Stimulated activated CD8-positive, alpha-beta memory T cell treated with anti-CD3 and anti-CD28 coated beads, Interleukin-15, amount 100 ng/mL, for 24 hours (primary cell): ENCODE results near the gene ZBTB7C.
A peak's percentile ranks its signal among the peaks of the same experiment; 100 is the strongest.
"Not testable (repeated sequence)": the region's sequence is repeated elsewhere in the genome, so short reads cannot be mapped to it uniquely, and the experiment has no call there.

Source experiments
- DNase-seq: peaks from one replicate; pipeline ENCODE4 v3.0.0-alpha.2; 2020; ENCODE audit warnings: low read depth

Gene ZBTB7C

DNA sequence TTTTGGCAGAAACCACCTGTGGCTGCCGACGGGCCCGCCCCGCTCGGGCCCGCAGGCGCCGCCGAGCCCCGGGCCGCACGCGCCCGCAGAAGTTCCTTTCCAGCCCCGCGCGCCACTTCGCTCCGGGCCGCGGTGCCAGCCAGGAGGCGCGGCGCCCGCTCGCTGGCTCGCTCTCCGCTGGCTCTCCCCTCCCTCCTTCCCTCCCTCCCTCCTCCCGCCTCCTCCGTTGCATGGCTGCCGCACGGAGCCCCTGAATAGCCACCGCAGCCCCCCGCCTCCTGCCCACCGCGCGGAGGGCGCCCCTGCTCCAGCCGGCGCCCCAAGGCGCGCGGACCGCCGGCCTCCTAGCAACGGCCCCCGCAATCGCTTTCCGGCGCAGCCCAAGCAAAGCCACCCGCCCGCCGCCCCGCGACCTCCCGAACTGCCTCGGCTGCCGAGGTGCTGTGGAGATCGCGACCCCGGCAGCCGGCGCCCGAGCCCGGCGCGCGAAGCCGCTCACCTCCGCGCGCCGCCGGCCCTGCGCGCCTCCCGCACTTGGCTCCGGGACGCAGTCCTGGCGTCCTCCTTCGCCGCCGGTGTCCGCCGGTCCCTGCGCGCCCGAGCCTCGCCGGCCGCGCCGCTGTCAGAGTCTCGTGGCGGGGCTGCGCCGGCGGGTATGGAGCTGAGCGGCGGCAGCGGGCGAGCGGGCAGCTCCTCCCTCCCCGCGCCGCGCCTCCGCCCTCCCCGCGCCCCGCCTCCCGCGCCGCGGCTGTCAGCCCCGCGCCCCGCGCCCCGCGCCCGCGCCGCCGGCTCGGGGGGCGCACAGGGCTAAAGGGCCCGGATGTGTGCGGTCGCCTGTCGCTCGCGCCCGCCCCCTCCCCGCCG, at the start of gene ZBTB7C:
TSS of gene ZBTB7C (minus strand) at position 657 of the 864 bp plus-strand sequence.
- DNase-seq = no peak

DNA sequence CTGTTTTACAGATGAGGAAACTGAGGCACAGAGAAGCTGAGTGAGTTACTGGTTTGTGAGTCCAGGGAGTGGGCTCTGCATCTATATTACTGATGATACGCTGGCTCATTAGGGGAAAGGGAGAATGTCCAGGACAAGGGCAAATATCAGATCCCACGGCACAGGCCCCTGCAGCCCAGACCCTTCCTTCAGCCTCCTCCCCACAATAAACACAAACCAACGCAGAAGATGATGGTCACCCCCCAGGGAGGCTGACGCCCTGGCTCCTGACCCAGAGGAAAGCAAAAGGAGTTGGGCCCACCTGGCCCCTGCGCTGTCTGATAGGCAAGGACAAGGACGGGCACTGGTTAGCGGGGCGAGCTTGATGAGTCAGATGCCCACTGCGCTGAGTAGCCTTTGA, 47.7 kb upstream of the ZBTB7C start:
- DNase-seq = no peak

DNA sequence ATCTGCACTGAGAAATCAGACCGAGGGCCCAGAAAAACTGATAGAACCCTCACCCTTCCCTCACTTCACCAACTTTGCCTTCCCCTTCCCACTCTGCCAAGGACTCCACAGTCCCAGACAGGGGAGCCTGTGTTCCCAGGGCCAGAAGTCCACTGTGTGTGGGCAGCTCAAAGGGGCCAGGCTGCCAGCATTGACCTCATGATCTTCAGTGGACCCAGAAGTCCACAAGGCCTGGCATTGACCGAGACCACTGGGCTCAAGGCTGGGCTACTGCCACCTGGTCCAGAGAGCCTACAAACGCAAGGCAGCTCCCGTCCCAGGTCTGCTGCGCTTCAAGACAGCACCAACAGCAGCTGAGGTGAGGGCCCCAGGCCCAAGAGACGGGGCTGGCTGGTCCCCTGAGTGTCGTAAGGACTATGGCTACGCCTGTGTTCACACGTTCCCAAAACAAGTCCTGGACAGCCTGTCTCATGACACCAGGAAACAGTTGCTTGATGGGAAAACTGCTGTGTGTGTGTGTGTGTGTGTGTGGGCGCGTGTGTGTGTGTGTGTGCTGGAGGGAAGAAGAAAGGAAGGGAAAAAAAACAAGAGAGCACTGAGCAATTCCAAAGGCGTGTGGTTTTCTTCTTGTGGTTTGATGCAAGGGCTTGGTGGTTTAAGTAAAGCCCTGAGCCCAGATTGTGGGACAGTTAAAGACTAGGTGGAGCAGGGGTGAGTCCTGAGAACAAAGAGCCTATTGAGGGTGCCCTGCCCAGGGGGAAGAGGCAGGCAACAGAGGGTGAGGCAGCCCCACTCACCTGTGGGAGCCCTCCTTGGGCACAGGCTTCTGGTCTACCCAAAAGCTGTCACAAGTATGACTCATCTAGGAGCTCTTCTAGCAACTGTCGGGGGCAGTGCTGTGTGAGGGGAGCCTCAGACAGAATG, 46.6 kb upstream of the ZBTB7C start:
- peak; percentile 6 for DNase-seq

DNA sequence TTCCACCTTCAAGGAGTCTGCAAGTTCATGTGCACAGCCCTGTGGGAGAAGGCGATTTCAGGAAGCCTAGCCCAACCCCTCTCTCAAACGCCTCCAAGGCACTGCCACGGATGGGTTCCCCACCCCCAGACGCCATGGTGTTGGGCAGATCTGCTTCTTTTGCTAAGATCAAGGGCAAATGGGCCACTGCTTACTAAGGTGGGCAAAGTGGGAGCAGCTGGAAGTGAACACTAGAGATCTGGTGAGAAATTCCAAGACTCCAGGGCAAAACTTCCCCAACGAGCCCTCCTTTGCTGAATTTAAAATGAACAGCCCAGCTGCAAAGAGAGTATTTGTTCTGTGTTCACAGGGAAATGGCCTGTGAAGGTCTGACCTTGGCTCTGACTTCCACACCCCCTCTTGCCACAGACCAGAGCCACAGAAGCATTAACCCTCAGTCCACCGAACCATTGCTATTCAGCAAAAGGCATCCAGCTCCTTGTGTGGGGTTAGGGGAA, 45.1 kb upstream of the ZBTB7C start:
- no peak for DNase-seq

DNA sequence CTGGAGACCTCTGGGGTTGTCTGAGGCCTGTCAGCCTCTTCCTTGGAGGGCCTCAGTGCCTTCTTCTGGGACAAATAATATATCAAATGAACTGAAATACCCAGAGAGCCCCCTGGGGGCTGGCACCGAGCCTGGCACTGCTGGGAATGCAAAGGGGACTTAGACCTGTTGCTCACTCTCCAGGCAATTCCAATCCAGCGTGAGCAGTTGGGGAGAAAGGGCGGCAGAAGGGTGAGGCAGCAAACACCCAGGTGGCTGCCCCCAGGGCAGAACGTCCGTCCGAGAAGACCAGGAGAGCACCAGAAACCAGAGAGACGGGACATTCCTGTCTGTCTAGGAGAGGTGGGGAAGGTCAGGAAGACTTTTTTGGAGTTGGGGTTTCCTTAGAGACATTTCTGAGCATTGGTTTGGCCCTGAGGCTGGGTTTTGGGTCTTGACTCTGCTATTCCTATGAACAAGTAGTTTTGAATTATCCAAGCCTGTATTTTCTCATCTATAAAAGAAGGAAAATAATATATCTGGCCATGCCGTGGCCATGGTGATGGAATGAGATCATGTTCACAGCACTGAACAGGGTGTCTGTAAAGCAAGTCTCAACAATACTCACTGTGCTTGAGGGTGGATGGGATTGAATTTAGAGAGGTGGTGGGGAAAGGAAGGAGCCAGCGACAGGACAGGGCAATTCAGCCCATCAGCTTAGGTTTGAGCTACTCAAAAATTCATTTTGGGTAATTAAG, 44.3 kb upstream of the ZBTB7C start:
- no peak for DNase-seq

DNA sequence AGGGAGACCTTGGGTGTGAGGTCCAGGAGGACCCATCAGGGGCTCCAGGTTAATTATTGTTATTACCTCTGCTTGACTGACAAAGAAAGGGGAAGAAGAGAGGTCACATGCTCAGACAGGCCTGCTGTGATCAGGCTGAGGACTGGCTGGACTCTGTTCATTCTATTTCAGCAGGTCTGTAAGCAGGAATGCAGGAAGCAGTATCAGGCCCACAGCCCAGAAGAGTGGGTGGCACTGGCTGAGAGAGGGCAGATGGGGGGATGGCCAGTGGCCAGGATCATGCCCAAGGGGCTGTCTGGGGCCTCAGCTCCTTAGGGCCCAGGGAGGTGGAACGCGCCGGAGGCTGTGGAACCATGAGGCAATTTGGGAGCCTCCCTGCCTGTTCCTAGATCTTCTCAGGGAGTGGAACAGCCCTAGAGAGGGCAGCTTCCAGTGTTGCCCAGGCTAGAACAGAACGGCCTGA, 43.7 kb upstream of the ZBTB7C start:
- no peak for DNase-seq

DNA sequence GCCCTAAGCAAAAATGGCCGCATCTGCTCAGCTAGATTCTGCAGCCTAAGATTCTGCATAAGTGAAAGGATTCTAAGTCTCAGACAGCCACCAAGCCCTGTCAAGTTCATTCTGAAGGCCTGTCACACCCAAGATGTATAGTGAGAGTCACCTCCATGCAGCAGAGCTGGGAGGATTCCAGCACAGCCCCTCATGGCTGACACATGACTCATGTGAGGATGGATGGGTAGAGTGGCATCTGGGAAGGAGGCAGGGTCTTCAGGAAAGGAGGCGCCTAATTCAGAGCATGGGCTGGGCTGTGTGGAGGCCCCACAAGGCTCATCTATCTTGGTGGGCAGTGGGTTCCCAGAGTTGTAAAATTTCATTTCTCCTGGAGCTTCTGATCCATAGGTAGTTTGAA, 41.5 kb upstream of the ZBTB7C start:
- DNase-seq = no peak

DNA sequence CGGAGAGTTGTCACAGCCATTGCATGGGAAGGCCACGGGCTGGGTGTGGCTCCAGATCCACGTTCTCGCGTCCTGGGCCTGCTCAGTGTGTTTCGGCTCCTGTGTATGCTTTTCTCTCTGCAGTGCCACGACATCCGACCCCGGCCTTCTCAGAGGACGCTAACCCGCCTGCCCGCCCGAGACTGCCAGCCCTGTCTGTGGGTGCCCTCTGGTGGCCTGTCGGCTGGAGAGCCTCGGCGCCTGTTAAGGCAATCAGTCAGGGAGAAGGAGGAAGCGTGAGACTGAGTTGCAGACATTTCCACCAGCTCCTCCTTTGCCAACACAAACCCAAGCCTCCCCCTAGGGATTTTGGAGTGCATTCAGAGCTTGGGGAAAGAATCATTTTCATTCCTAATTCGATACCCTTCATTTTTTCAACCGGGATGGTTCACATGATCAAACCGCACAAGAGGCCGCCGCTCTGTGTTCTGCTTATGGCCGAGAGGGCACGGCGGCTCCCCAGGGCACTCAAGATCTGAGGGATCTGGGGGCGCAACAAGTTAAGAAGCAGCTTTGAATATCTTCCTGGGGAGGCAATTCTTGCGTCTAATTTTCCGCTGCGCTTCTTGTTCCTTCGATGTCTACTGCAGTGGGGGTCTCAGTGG, 37.5 kb upstream of the ZBTB7C start:
- peak; percentile 31 for DNase-seq

DNA sequence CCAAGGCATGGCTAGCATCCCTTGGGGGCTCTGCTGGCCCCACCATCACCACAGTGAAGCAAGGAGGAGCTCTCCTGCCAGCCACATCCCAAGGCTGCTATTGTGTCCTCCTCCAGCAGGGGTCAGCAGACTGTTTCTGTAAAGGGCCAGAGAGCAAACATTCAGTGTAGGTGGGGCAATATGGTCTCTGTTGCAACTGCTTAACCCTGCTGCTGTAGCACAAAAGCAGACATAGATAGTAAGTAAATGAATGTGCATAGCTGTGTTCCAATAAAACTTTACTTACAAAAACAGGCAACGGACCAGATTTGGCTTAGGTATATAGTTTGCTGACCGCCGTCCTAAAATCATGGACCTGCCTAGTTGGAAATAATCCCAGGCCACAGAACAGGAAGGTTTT, 36.4 kb upstream of the ZBTB7C start:
- peak; percentile 26 for DNase-seq

DNA sequence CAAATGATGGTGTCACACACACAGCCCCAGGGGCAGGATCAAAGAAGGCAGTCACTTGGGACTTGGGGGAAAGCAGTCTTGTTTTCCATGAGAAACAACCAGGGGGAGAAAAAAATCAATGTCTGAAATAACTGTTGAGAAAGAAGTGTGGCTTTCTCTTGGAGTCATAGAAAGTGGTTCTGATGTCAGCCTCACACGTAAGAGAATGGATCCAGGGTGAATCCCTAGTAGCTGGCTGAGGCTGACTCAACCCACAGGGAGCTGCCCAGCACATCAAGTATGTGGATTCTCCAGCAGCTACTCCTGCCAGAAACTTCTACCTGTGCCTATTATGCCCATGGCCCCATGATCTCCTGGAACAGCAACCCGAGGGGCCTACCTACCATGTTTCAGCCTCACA, 33.6 kb upstream of the ZBTB7C start:
- no peak for DNase-seq

DNA sequence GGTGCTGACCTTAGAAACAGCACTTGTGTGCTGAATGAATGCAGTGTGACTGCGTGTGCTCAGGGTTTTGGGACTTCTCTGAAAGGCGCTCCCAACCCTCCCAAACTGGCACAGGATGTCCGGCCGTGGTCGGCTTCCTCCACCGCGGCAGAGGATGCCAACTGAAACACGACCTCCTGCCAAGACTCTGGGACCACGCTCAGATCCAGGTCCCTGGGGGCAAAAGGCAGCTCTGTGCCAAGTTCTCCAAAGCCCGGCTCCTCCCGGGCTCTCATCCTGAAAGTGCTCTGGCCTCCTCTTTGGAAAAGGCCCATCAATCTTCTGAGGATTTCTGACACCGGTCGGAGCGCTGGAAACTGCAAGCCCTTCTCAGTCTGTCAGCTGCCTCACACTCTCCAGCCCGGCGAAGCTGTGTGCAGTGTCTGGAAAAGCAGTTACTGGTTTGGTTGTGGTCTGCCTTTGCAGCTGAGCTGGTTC, 32.3 kb upstream of the ZBTB7C start:
- DNase-seq = no peak

DNA sequence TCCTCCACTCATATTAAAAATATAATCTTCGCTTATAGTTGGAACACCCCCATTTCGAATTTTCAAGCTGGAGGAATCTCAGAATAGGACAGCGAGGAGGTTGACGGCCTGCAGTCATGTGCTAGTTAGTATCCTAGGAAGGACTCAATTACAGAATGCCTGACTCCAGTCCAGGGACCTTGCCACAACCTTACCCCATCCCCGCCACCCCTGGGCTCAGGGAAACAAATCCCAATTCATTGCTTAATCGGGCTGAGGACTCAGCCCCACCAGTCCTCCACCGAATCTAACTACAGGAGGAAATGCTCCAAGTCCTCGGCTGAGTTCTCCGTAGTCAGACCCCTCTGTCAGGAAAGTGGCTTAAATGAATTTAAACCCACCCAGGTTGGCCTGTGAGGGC, 31.7 kb upstream of the ZBTB7C start:
- no peak for DNase-seq

DNA sequence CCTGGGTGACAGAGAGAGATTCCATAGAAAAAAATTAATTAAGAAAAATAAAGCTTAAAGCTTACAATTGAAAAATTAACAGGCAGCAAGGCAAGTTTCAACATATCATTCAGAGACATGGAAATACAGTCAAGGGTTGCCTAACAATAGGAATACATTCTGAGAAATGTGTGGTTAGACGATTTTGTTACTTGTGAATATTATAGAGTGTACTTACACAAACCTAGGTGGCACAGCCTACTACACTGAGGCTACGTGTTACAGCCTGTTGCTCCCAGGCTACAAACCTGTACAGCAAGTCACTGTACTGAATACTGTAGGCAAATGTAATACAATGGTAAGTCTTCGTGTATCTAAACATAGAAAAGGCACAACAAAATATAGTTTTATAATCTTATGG, 27.7 kb upstream of the ZBTB7C start:
- DNase-seq = no peak

DNA sequence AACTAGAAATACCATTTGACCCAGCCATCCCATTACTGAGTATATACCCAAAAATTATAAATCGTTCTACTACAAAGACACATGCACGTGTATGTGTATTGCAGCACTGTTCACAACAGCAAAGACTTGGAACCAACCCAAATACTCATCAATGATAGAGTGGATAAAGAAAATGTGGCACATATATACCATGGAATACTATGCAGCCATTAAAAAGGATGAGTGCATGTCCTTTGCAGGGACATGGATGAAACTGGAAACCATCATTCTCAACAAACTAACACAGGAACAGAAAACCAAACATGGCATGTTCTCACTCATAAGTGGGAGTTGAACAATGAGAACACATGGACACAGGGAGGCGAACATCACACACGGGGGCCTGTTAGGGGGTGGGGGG, 25.2 kb upstream of the ZBTB7C start:
- DNase-seq = not testable (repeated sequence)

DNA sequence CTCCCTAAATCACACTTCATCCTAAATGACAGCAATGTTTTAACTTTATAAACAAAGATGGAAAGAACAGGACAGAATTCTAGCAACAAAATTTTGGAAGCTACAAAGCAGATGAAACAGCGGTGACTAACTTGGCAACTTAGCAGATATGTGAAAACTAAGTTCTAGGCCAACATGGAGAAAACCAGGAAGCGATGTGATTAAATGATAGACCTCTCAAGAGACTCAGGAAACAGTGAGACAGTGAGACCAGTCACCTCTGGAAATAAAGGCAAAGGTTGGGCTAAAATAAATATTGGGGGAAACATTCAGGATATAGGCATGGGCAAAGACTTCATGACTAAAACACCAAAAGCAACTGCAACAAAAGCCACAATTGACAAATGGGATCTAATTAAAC, 24.4 kb upstream of the ZBTB7C start:
- DNase-seq = no peak

DNA sequence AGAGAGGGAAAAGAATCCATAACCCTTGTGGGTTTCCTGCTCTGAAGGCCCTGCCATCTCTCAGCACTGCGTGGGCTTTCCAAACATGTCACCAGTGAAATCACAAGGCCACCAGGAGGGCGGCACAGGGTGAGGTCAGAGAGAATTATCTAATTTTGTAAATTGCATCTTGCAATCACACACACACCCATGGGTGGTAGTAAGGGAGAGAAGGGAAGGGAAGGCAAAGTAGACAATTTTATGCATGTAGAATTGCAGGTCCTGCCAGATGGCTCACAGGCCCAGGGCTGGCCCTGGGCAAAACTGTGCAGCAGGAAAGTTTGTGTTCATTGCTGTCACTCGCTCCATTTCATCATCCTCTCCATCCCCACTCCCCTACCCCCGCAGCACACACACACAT, 21.0 kb upstream of the ZBTB7C start:
- no peak for DNase-seq

DNA sequence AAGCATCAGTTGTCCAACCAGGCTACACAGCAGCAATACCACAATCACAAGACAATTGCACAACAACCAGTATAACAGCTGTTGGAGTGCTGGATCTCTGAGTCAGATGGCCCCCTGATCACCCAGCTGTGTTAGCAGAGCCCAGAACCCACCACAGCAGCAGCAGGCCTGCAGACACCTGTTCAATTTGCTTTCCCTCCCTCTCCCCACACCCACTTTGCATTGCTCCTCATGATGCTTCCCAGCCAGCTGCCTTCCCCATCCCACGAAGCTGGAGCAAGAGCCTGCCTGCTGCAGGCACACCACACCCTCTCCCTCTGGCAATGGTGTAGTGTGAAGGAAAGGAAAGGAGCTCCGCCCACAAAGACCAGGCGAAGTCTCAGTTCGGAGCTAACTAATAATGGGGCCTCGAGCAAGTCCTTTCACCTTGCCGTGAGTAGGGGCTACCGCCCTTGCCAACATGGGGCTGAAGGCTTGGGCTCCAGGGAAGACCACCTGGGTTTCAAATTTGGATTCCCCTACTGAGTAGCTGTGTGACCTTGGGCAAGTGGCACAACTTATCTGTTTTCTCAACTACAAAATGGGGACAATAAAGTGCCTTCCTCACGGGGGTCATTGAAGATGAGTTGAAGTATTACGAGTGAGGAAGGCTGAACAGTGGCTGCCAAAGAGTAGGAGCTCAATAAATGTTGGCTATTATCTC, 19.4 kb upstream of the ZBTB7C start:
- DNase-seq = no peak

DNA sequence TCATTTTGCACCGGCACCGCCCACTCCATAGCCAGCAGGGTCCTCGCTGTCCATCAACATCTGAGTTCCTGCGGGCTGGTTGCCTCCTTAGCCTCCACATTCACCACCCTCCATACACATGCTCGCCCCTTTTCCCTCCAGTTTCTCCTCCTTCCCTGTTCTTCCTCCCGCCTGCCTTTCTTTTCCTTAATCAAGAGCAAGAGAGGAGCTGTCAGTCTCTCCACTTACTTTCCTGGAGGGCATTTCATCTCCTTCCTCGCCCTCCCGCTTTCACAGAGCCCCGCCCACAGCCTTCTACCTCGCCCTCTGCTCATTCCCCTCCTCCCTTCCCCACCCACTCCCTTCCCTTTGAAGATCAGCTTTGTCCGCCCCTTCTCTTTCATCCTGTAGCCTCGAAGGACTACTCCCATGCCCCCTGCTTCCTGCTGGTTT, 13.8 kb upstream of the ZBTB7C start:
- no peak for DNase-seq

DNA sequence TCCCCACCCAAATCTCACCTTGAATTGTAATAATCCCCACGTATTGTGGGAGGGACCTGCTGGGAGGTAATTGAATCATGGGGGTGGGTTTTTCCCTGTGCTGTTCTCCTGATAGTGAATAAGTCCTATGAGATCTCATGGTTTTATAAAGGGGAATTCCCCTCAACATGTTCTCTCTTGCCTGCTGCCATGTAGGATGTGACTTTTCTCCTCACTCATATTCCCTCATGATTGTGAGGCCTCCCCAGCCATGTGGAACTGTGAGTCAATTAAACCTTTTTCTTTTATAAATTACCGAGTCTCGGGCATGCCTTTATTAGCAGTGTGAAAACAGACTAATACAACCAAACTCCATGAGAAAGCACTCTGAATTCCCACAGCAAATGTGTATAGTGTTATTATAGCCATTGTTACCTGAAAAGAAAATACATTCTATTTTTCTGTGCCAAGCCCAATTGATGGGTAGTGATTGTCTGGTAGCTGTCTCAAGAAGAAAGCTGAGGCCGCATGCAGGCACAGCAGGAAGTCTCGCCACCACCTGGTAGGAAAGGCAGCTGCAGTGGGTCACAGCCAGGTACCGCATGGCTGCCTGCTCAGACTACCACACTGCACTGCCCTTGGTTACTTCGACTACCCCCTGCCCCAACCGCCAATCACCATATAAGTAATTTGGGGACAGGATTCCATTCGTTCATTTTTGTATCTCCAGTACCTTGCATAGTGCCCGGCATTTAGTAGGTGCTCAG, 10.3 kb upstream of the ZBTB7C start:
- DNase-seq = no peak
